ENCODE measurements around the gene ZMIZ1. TPM values are rescaled to one million over a fixed set of nuclear protein-coding genes. Genes with fewer than 3 reads are reported as not detected.

The ZMIZ1 gene
- total RNA-seq, 2 experiments from 2014 or later = 14.6 to 15.5 TPM

DNA sequence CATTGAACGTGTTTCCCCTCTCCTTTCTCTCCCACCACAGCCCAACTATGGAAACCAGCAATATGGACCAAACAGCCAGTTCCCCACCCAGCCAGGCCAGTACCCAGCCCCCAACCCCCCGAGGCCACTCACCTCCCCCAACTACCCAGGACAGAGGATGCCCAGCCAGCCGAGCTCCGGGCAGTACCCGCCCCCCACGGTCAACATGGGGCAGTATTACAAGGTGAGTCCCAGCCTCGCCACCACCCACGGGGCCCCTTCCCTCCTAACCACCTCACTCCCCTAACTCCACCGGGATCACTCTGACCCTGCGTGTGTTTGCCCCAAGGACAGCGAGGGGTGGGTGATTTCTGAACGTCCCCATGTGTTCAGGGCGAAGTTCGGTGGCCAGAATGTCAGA, 227.7 kb downstream of the ZMIZ1 start:
- CTCF ChIA-PET = no interaction called here

DNA sequence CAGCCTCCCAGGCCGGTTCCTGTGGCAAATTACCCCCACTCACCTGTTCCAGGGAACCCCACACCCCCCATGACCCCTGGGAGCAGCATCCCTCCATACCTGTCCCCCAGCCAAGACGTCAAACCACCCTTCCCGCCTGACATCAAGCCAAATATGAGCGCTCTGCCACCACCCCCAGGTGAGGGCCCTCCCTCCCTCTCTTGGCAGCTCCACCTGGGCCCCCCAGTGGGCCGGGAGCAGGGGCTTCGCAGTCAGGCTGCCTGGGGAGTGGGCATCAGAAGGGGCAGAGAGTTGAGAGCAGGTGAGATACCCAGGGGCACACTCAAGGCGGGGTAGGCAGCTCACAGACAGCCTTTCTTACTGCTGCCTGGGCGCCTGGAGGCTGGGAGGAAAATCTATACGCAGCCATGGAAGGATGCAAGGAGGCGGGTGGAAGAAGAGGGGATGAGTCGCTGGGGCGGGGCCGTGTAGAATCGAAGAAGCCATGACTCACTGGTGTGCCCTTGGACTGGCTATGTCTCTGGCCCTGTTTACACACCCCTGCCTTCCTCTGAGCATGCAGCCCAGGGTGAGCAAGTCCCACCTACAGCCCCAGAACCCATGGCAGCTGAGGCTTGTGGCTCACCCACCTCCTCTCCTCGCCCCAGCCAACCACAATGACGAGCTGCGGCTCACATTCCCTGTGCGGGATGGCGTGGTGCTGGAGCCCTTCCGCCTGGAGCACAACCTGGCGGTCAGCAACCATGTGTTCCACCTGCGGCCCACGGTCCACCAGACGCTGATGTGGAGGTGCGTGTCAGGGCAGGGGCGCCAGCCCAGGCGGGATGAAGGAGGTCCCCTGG, 229.9 kb downstream of the ZMIZ1 start:
- DNase-seq = peak in 4 of 14 experiments; percentile 17 to 72 (median 57)
- H3K9me3 ChIP-seq (ENCODE audit: control insufficient read depth in 1 of 2, insufficient read depth in 1 of 2, low read length in 2 of 2) = no peaks in the 10 kb centered on the region
- Mint-ChIP-seq H3K36me3 (ENCODE audit: low read depth) (peaks cover 55% of the 10 kb centered on the region), H3K4me1 (ENCODE audit: low read depth) (no peaks in the 10 kb centered on the region), H3K9me3 (no peaks in the 10 kb centered on the region), H3K27ac (no peak overlapping the region), H3K4me3 (no peak overlapping the region), H3K27me3 (no peaks in the 10 kb centered on the region)
- peaks cover 63% of the 10 kb centered on the region for H3K36me3 ChIP-seq (ENCODE audit: insufficient read depth, low read length)
- TF ChIP-seq, protein P1, sequence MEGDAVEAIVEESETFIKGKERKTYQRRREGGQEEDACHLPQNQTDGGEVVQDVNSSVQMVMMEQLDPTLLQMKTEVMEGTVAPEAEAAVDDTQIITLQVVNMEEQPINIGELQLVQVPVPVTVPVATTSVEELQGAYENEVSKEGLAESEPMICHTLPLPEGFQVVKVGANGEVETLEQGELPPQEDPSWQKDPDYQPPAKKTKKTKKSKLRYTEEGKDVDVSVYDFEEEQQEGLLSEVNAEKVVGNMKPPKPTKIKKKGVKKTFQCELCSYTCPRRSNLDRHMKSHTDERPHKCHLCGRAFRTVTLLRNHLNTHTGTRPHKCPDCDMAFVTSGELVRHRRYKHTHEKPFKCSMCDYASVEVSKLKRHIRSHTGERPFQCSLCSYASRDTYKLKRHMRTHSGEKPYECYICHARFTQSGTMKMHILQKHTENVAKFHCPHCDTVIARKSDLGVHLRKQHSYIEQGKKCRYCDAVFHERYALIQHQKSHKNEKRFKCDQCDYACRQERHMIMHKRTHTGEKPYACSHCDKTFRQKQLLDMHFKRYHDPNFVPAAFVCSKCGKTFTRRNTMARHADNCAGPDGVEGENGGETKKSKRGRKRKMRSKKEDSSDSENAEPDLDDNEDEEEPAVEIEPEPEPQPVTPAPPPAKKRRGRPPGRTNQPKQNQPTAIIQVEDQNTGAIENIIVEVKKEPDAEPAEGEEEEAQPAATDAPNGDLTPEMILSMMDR (IDR thresholded peaks at IDR 0.05) = no peak
- no peak for ATAC-seq (ENCODE audit: poor library complexity)
- intact Hi-C loops (cut with DNase I, micrococcal nuclease) = no loop called here
- peaks cover 5% of the 10 kb centered on the region for H3K4me1 ChIP-seq (ENCODE audit: insufficient read depth, low read length)
- H3K4me3 ChIP-seq (ENCODE audit: low read length) = no peak overlapping the region
- no peak overlapping the region for H3K27ac ChIP-seq (ENCODE audit: low read depth in 1 of 2, low read length in 2 of 2)
- no peaks in the 10 kb centered on the region for H3K27me3 ChIP-seq (ENCODE audit: control insufficient read depth in 1 of 2, insufficient read depth in 2 of 2, low read length in 2 of 2)
- POLR2A ChIA-PET = no interaction called here
- CTCF ChIA-PET = no interaction called here

More for the DNA sequence above, 227.7 kb downstream of the ZMIZ1 start:
- no peaks in the 10 kb centered on the region for H3K9me3 ChIP-seq (ENCODE audit: control insufficient read depth in 1 of 2, insufficient read depth in 1 of 2, low read length in 2 of 2)
- Mint-ChIP-seq H3K27ac (no peak overlapping the region), H3K36me3 (ENCODE audit: low read depth) (peaks cover 44% of the 10 kb centered on the region), H3K4me1 (ENCODE audit: low read depth) (no peaks in the 10 kb centered on the region), H3K27me3 (no peaks in the 10 kb centered on the region), H3K4me3 (no peak overlapping the region), H3K9me3 (no peaks in the 10 kb centered on the region)
- no peak overlapping the region for H3K4me3 ChIP-seq (ENCODE audit: low read length)
- ATAC-seq (ENCODE audit: poor library complexity) (no peak), DNase-seq (no peak)
- TF ChIP-seq, protein P1 (IDR thresholded peaks at IDR 0.05) = no peak
- POLR2A ChIA-PET = no interaction called here
- intact Hi-C loops (cut with DNase I, micrococcal nuclease) = no loop called here
- peaks cover 49% of the 10 kb centered on the region for H3K36me3 ChIP-seq (ENCODE audit: insufficient read depth, low read length)
- no peaks in the 10 kb centered on the region for H3K27me3 ChIP-seq (ENCODE audit: control insufficient read depth in 1 of 2, insufficient read depth in 2 of 2, low read length in 2 of 2)
- H3K4me1 ChIP-seq (ENCODE audit: insufficient read depth, low read length) = peaks cover 14% of the 10 kb centered on the region
- no peak overlapping the region for H3K27ac ChIP-seq (ENCODE audit: low read depth in 1 of 2, low read length in 2 of 2)

DNA sequence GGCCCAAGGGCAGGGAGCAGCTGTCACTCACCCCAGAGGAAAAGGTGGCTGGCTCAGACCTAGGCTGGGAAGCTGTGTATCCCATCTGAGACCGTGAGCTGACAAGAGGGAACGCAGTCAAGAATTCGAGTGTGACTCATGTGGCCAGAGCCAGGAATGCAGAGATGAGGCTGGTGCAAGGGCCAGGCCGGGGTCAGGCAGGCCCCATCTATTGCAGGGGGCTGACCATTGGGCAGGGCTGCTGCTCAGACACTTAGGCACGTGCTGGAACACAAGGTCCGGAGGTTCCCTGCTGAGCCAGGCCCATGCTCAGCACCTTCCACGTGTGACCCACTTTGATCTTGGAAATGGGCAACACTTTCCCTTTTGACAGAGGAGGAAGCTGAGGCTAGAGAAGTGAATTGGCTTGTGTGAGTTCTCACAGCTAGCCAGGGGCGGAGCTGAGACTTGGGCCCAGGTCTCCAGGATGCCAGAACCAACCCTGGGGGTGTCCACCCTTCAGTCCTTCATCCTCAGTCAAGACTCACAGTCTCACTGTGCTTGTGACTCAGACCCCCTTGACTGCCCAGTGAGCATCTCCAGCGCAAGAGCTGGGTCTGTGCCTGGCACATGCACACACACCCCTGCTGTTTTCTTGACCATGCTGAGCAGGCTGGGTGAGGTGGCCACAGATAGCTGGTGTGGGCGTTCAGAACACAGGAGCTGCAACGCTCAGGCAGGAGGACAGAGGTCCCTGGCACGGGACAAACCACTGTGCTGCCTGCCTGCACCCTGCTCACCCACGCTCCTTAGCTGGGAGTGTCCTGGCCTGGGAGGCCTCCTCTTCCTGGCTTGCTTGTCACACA, 230.9 kb downstream of the ZMIZ1 start:
- H3K27me3 ChIP-seq (ENCODE audit: control insufficient read depth in 1 of 2, insufficient read depth in 2 of 2, low read length in 2 of 2) = no peaks in the 10 kb centered on the region
- peak in 1 of 14 experiments; percentile 39 for DNase-seq
- no peak overlapping the region for H3K27ac ChIP-seq (ENCODE audit: low read depth in 1 of 2, low read length in 2 of 2)
- ATAC-seq (ENCODE audit: poor library complexity) = no peak
- intact Hi-C loops (cut with DNase I, micrococcal nuclease) = no loop called here
- Mint-ChIP-seq H3K4me3 (no peak overlapping the region), H3K4me1 (ENCODE audit: low read depth) (no peaks in the 10 kb centered on the region), H3K36me3 (ENCODE audit: low read depth) (peaks cover 62% of the 10 kb centered on the region), H3K27me3 (no peaks in the 10 kb centered on the region), H3K27ac (no peak overlapping the region), H3K9me3 (no peaks in the 10 kb centered on the region)
- peaks cover 70% of the 10 kb centered on the region for H3K36me3 ChIP-seq (ENCODE audit: insufficient read depth, low read length)
- POLR2A ChIA-PET = no interaction called here
- H3K4me1 ChIP-seq (ENCODE audit: insufficient read depth, low read length) = peaks cover 5% of the 10 kb centered on the region
- H3K9me3 ChIP-seq (ENCODE audit: control insufficient read depth in 1 of 2, insufficient read depth in 1 of 2, low read length in 2 of 2) = no peaks in the 10 kb centered on the region
- CTCF ChIA-PET = no interaction called here
- no peak overlapping the region for H3K4me3 ChIP-seq (ENCODE audit: low read length)
- TF ChIP-seq, protein P1 (IDR thresholded peaks at IDR 0.05) = no peak

Data from CD4-positive, alpha-beta T cell (primary cell).